A549 (cell line): ENCODE data around the gene PPP1R15A. TPM values are rescaled to one million over a fixed set of nuclear protein-coding genes. Genes with fewer than 3 reads are reported as not detected.

Experiments
- CBX2 ChIP-seq: fragments of 200-600 bp; sonication (generic); IDR thresholded peaks from 2 replicates; pipeline ENCODE4 v1.6.1; 2016; ENCODE audit warnings: low read depth, mild to moderate bottlenecking, borderline replicate concordance
- CBX8 ChIP-seq: fragments of 200-600 bp; sonication (generic); IDR thresholded peaks from 2 replicates; pipeline ENCODE4 v1.6.1; 2016
- EHMT2 ChIP-seq: fragments of 200-600 bp; sonication (generic); IDR thresholded peaks from 2 replicates; pipeline ENCODE4 v1.6.1; 2016; ENCODE audit warnings: antibody characterized with exemption, low read depth, mild to moderate bottlenecking, moderate library complexity
- ELK1 ChIP-seq: fragments of 150-350 bp; IDR thresholded peaks from 2 replicates; pipeline ENCODE4 v1.6.1; 2014; ENCODE audit warnings: low read depth, mild to moderate bottlenecking, low read length
- EP300 ChIP-seq, 2 experiments: fragments of >200 bp; sonication (Bioruptor Twin); formaldehyde crosslinking; IDR thresholded peaks; 2 replicates in 1 of 2; 3 replicates in 1 of 2; pipeline ENCODE4 v1.6.1; 2016 to 2017
- FOSB ChIP-seq: fragments of 250-450 bp; sonication (Bioruptor Pico); IDR thresholded peaks from 2 replicates; pipeline ENCODE4 v1.5.0; 2020; ENCODE audit warnings: mild to moderate bottlenecking, moderate library complexity
- HDAC2 ChIP-seq: fragments of 200-600 bp; sonication (generic); IDR thresholded peaks from 2 replicates; pipeline ENCODE4 v1.6.1; 2016
- HOXB13 ChIP-seq: fragments of 250-450 bp; sonication (Bioruptor Pico); IDR thresholded peaks from 2 replicates; pipeline ENCODE4 v1.5.0; 2020; ENCODE audit warnings: low read depth, mild to moderate bottlenecking, moderate library complexity
- HOXB5 ChIP-seq: fragments of 250-450 bp; sonication (Bioruptor Pico); IDR thresholded peaks from 2 replicates; pipeline ENCODE4 v1.5.0; 2020; ENCODE audit warnings: mild to moderate bottlenecking, moderate library complexity
- JUNB ChIP-seq: fragments of >200 bp; sonication (Bioruptor Twin); formaldehyde crosslinking; IDR thresholded peaks from 2 replicates; pipeline ENCODE4 v1.6.1; 2016
- NFE2L2 ChIP-seq: fragments of 150-350 bp; conservative IDR thresholded peaks from 2 replicates; pipeline ENCODE4 v1.6.1; 2014; ENCODE audit warnings: low read length
- NR3C1 ChIP-seq: fragments of >200 bp; sonication (Bioruptor Twin); formaldehyde crosslinking; IDR thresholded peaks from 3 replicates; pipeline ENCODE4 v1.6.1; 2017
- PHF8 ChIP-seq: fragments of 200-600 bp; sonication (generic); IDR thresholded peaks from 2 replicates; pipeline ENCODE4 v1.6.1; 2016; ENCODE audit warnings: low read depth, mild to moderate bottlenecking, antibody characterized with exemption, moderate library complexity, borderline replicate concordance
- POLR2A ChIP-seq: IDR thresholded peaks from 2 replicates; pipeline ENCODE4 v1.6.1; 2012; ENCODE audit warnings: mild to moderate bottlenecking, low read length
- RAD21 ChIP-seq, 2 experiments: fragments of >200 bp in 1 of 2; sonication (Bioruptor Twin) in 1 of 2; formaldehyde crosslinking in 1 of 2; IDR thresholded peaks in 1 of 2; conservative IDR thresholded peaks in 1 of 2; 2 replicates in 1 of 2; 3 replicates in 1 of 2; pipeline ENCODE4 v1.6.1; 2012 to 2018; ENCODE audit warnings: inconsistent platforms in 1 of 2
- REST ChIP-seq: fragments of 200-600 bp; sonication (generic); IDR thresholded peaks from 2 replicates; pipeline ENCODE4 v1.6.1; 2016; ENCODE audit warnings: antibody characterized with exemption, mild to moderate bottlenecking, moderate library complexity
- RFX5 ChIP-seq: fragments of 450-650 bp; IDR thresholded peaks from 2 replicates; pipeline ENCODE4 v1.7.1; 2014; ENCODE audit warnings: antibody characterized with exemption, mild to moderate bottlenecking, moderate library complexity
- SREBF2 ChIP-seq: fragments of 450-650 bp; IDR thresholded peaks from 2 replicates; pipeline ENCODE4 v1.6.1; 2014; ENCODE audit warnings: mild to moderate bottlenecking, moderate library complexity
- TFCP2L1 ChIP-seq: fragments of 250-450 bp; sonication (Bioruptor Pico); IDR thresholded peaks from 2 replicates; pipeline ENCODE4 v1.5.0; 2021; ENCODE audit warnings: mild to moderate bottlenecking
- USF2 ChIP-seq: fragments of 450-650 bp; IDR thresholded peaks from 2 replicates; pipeline ENCODE4 v1.6.1; 2014; ENCODE audit warnings: antibody characterized with exemption
- ZNF302 ChIP-seq: fragments of 250-450 bp; sonication (Bioruptor Pico); IDR thresholded peaks from 2 replicates; pipeline ENCODE4 v1.9.0; 2021; ENCODE audit warnings: inconsistent platforms, mild to moderate bottlenecking, moderate library complexity
- polyA plus RNA-seq, 4 experiments: library from polyadenylated mRNA; depleted of rRNA in 3 of 4; stranded (reverse); fragments of >200 nt; fragmentation: RNase III in 1 of 4; extraction: RNeasy Plus Mini Kit Qiagen cat#74134 plus additional on column Dnase treatment in 1 of 4; gene quantifications; 2 replicates in 3 of 4; 3 replicates in 1 of 4; pipeline ENCODE4 v1.2.3, GENCODE V29; 2011 to 2017
- TF ChIP-seq, protein P1 (sequence below): fragments of >200 bp; sonication (Bioruptor Twin); formaldehyde crosslinking; IDR thresholded peaks from 3 replicates; pipeline ENCODE4 v1.5.1; 2016
- TF ChIP-seq, protein P2 (sequence below): fragments of 250-450 bp; sonication (Bioruptor Pico); IDR thresholded peaks from 2 replicates; pipeline ENCODE4 v1.5.0; 2021; ENCODE audit warnings: mild to moderate bottlenecking, moderate library complexity, borderline replicate concordance
- TF ChIP-seq, protein P3 (sequence below): fragments of >200 bp; sonication (Bioruptor Twin); formaldehyde crosslinking; IDR thresholded peaks from 3 replicates; pipeline ENCODE4 v1.6.1; 2016
- TF ChIP-seq, protein P4 (sequence below): IDR thresholded peaks from 2 replicates; pipeline ENCODE4 v1.6.1; 2012
- TF ChIP-seq, protein P5 (sequence below): fragments of >200 bp; sonication (Bioruptor Twin); formaldehyde crosslinking; IDR thresholded peaks from 2 replicates; pipeline ENCODE4 v1.6.1; 2016
- TF ChIP-seq, protein P6 (sequence below): IDR thresholded peaks from 2 replicates; pipeline ENCODE4 v1.6.1; 2012
- TF ChIP-seq, protein P7 (sequence below): IDR thresholded peaks from 2 replicates; pipeline ENCODE4 v1.6.1; 2012; ENCODE audit warnings: low read depth, borderline replicate concordance

Gene PPP1R15A
- polyA plus RNA-seq, 2 of the 4 experiments (the other 2 are of a cell fraction), result 29.7 to 74.2 TPM

- TF ChIP-seq, protein P1, sequence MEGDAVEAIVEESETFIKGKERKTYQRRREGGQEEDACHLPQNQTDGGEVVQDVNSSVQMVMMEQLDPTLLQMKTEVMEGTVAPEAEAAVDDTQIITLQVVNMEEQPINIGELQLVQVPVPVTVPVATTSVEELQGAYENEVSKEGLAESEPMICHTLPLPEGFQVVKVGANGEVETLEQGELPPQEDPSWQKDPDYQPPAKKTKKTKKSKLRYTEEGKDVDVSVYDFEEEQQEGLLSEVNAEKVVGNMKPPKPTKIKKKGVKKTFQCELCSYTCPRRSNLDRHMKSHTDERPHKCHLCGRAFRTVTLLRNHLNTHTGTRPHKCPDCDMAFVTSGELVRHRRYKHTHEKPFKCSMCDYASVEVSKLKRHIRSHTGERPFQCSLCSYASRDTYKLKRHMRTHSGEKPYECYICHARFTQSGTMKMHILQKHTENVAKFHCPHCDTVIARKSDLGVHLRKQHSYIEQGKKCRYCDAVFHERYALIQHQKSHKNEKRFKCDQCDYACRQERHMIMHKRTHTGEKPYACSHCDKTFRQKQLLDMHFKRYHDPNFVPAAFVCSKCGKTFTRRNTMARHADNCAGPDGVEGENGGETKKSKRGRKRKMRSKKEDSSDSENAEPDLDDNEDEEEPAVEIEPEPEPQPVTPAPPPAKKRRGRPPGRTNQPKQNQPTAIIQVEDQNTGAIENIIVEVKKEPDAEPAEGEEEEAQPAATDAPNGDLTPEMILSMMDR, result no peak
- TF ChIP-seq REST, result 0 out of 2 replicates have a peak, but pooled peaks have one; percentile 10
- no peak for TF ChIP-seq POLR2A
- no peak for TF ChIP-seq HDAC2
- no peak for TF ChIP-seq ELK1
- TF ChIP-seq CBX2, result no peak
- no peak for TF ChIP-seq RAD21 (conservative IDR thresholded peaks at IDR 0.05 in 1 of 2, IDR thresholded peaks at IDR 0.05 in 1 of 2)
- TF ChIP-seq NFE2L2, result no peak
- TF ChIP-seq PHF8, result no peak
- TF ChIP-seq, protein P2, sequence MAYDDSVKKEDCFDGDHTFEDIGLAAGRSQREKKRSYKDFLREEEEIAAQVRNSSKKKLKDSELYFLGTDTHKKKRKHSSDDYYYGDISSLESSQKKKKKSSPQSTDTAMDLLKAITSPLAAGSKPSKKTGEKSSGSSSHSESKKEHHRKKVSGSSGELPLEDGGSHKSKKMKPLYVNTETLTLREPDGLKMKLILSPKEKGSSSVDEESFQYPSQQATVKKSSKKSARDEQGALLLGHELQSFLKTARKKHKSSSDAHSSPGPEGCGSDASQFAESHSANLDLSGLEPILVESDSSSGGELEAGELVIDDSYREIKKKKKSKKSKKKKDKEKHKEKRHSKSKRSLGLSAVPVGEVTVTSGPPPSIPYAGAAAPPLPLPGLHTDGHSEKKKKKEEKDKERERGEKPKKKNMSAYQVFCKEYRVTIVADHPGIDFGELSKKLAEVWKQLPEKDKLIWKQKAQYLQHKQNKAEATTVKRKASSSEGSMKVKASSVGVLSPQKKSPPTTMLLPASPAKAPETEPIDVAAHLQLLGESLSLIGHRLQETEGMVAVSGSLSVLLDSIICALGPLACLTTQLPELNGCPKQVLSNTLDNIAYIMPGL (CRISPR knock-in tag), result peak; percentile 87
- TF ChIP-seq EHMT2, result no peak
- TF ChIP-seq, protein P3, sequence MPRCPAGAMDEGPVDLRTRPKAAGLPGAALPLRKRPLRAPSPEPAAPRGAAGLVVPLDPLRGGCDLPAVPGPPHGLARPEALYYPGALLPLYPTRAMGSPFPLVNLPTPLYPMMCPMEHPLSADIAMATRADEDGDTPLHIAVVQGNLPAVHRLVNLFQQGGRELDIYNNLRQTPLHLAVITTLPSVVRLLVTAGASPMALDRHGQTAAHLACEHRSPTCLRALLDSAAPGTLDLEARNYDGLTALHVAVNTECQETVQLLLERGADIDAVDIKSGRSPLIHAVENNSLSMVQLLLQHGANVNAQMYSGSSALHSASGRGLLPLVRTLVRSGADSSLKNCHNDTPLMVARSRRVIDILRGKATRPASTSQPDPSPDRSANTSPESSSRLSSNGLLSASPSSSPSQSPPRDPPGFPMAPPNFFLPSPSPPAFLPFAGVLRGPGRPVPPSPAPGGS, result no peak
- TF ChIP-seq, protein P4, sequence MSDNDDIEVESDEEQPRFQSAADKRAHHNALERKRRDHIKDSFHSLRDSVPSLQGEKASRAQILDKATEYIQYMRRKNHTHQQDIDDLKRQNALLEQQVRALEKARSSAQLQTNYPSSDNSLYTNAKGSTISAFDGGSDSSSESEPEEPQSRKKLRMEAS, result no peak
- TF ChIP-seq, protein P5, sequence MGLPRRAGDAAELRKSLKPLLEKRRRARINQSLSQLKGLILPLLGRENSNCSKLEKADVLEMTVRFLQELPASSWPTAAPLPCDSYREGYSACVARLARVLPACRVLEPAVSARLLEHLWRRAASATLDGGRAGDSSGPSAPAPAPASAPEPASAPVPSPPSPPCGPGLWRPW, result no peak
- no peak for TF ChIP-seq JUNB
- peak; percentile 96 for TF ChIP-seq HOXB13 (CRISPR knock-in tag)
- TF ChIP-seq TFCP2L1 (CRISPR knock-in tag), result peak; percentile 97
- peak; percentile 92 for TF ChIP-seq FOSB (CRISPR knock-in tag)
- TF ChIP-seq, protein P6, sequence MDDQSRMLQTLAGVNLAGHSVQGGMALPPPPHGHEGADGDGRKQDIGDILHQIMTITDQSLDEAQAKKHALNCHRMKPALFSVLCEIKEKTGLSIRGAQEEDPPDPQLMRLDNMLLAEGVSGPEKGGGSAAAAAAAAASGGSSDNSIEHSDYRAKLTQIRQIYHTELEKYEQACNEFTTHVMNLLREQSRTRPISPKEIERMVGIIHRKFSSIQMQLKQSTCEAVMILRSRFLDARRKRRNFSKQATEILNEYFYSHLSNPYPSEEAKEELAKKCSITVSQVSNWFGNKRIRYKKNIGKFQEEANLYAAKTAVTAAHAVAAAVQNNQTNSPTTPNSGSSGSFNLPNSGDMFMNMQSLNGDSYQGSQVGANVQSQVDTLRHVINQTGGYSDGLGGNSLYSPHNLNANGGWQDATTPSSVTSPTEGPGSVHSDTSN, result no peak
- no peak for TF ChIP-seq ZNF302
- TF ChIP-seq, protein P7, sequence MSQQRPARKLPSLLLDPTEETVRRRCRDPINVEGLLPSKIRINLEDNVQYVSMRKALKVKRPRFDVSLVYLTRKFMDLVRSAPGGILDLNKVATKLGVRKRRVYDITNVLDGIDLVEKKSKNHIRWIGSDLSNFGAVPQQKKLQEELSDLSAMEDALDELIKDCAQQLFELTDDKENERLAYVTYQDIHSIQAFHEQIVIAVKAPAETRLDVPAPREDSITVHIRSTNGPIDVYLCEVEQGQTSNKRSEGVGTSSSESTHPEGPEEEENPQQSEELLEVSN, result no peak
- TF ChIP-seq EP300 (IDR thresholded peaks at IDR 0.05), result no peak
- TF ChIP-seq SREBF2, result no peak
- no peak for TF ChIP-seq USF2
- no peak for TF ChIP-seq RFX5
- TF ChIP-seq HOXB5 (CRISPR knock-in tag), result peak; percentile 98
- TF ChIP-seq NR3C1, result no peak
- no peak for TF ChIP-seq CBX8
Measured at GRCh38 chr19:48881741-48882657, 9.8 kb downstream of the PPP1R15A start (continued).
